ENCODE measurements around the gene ABCC8.

ABCC8 gene

GRCh38 chr11:17384002-17384511 lies 92.6 kb downstream of the ABCC8 start:
- peak; percentile 78 for DNase-seq

- peak in 1 of 2 donors; percentile 36 for DNase-seq
Measured at GRCh38 chr11:17383461-17383860, 93.2 kb downstream of the ABCC8 start.

- DNase-seq = no peak
Measured at GRCh38 chr11:17382046-17382728, 94.5 kb downstream of the ABCC8 start.

- DNase-seq = no peak
Measured at GRCh38 chr11:17381156-17381555, 95.5 kb downstream of the ABCC8 start.

- DNase-seq = no peak
Measured at GRCh38 chr11:17379383-17380180, 97.1 kb downstream of the ABCC8 start.

- DNase-seq = no peak
Measured at GRCh38 chr11:17378655-17379054, 98.0 kb downstream of the ABCC8 start.

- DNase-seq = no peak
Measured at GRCh38 chr11:17376493-17376892, 100.2 kb downstream of the ABCC8 start.

GRCh38 chr11:17375547-17375946 lies 101.1 kb downstream of the ABCC8 start:
- no peak for DNase-seq

GRCh38 chr11:17371614-17372013 lies 105.0 kb downstream of the ABCC8 start:
- no peak for DNase-seq

GRCh38 chr11:17369684-17370243 lies 106.9 kb downstream of the ABCC8 start:
- no peak for DNase-seq

- no peak for DNase-seq
Measured at GRCh38 chr11:17369094-17369493, 107.6 kb downstream of the ABCC8 start.

- no peak for DNase-seq
Measured at GRCh38 chr11:17368551-17368950, 108.1 kb downstream of the ABCC8 start.

- no peak for DNase-seq
Measured at GRCh38 chr11:17366495-17366894, 110.2 kb downstream of the ABCC8 start.

- peak; percentile 69 to 79 for DNase-seq
Measured at GRCh38 chr11:17354601-17354991, 122.0 kb downstream of the ABCC8 start.

GRCh38 chr11:17353821-17354600 lies 122.6 kb downstream of the ABCC8 start:
- no peak for DNase-seq

GRCh38 chr11:17352950-17353820 lies 123.5 kb downstream of the ABCC8 start:
- DNase-seq = peak; percentile 38 to 60

GRCh38 chr11:17351510-17352176 lies 125.0 kb downstream of the ABCC8 start, which contains the start of gene NCR3LG1:
NCR3LG1 (plus strand) TSS chr11:17351800; CDS start chr11:17351970, 170 bp downstream.
- peak; percentile 67 to 81 for DNase-seq

- DNase-seq = no peak
Measured at GRCh38 chr11:17351172-17351509, 125.5 kb downstream of the ABCC8 start.

- no peak for DNase-seq
Measured at GRCh38 chr11:17350455-17351171, 126.0 kb downstream of the ABCC8 start.

GRCh38 chr11:17347676-17348075 lies 129.0 kb downstream of the ABCC8 start:
- no peak for DNase-seq

GRCh38 chr11:17343907-17344306 lies 132.7 kb downstream of the ABCC8 start:
- no peak for DNase-seq
